GM21825 (cell line): ENCODE data around the gene FCHO1.
"Not testable (repeated sequence)": the region's sequence is repeated elsewhere in the genome, so short reads cannot be mapped to it uniquely, and the experiment has no call there.

Source experiments
- ATAC-seq: cut with Tn5 transposase; IDR thresholded peaks from one replicate; pipeline ENCODE4 v1.9.1; 2021; ENCODE audit warnings: mild to moderate bottlenecking, moderate library complexity; ENCODE audit not compliant: unreplicated experiment

Gene FCHO1

DNA sequence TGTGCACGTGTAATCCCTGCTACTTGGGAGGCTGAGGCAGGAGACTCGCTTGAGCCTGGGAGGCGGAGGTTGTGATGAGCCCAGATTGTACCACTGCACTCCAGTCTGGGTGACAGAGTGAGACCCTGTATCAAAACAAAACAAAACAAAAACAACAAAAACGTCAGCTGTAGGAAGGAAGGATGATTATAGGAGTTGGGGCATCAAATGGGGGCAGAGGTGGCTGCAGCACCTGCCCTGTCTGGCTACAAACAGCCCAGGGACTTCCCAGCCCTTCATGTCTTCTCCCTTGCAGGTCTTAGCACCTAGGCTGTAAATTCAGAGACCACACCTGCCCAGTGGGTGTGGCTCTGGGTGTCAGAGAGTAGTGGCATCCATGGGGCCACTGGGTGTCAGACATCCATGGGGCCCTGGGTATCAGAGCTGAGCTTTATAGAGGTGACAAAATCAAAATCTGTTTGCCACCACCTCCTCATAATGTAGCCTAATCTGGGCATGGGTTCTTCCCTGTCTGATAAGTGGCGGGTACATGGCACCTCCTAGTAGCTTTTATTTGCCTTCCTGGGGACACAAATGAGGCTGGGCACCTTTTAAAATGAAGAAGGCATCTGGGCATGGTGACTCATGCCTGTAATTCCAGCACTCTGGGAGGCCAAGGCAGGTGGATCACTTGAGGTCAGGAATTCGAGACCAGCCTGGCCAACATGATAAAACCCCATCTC, 38.9 kb downstream of the FCHO1 start:
- no peak for ATAC-seq

GRCh38 chr19:17794412-17794730, 43.1 kb downstream of the FCHO1 start:
- no peak for ATAC-seq

- no peak for ATAC-seq
Measured at GRCh38 chr19:17794731-17795494, 43.6 kb downstream of the FCHO1 start, which contains the start of gene B3GNT3. TSS of gene B3GNT3 (plus strand) at chr19:17795138. CDS start at chr19:17807808, 12,670 bp downstream.

DNA sequence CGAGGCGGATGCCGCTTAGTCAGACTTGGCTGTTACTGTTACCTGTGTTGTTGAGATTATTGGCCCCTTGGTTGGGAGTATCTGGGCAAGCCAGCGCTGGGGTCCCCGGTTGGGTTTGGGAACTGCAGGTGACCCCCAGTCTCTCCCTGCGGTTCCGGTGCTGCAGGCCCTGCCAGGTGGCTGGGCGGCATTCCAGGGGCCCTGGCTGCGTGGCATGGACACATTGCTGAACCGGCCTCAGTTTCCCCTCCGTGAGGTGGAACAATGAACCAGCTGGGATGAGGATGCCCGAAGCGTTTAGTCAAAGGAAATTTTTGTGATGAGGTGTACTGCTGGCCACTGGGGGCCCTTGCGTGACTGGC, 44.2 kb downstream of the FCHO1 start:
- no peak for ATAC-seq

GRCh38 chr19:17796013-17796837, 44.9 kb downstream of the FCHO1 start:
- no peak for ATAC-seq

- ATAC-seq = no peak
Measured at GRCh38 chr19:17796838-17797423, 45.7 kb downstream of the FCHO1 start.

DNA sequence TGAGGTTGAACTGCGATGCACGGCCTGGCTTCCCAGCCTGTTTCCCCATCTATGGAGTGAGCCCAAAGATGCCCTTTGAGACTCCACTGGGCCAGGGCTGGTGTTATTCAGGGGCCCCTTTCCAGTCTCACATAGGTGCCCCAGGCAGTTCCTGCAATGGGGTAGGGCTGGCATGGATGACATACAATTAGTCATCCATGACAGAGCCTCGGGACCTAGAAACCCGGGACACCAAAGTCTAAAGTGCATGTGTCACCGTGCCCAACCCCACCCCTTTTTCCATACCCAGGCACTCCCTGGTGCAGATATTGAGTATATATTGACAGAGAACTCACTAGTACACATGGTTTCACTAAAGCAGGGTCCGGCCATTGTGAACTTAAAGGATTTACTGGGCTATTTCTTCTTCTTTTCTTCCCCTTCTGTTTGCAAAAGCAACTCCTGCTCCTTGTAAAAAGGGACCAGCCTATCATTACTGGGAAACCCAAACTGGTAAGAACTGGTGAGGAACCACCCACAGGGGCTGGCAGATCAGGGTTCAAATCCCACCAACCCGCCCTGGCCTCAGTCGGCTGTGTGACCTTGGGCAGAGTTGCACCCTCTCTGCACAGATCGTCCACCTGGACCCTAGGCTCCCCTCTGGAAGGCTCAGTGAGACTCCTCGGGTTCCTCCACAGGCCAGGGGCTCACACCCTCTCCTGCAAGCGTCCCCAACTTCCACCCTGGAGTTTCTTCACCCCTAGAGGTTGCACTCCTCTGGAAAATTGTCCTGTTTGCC, 46.3 kb downstream of the FCHO1 start:
- no peak for ATAC-seq

DNA sequence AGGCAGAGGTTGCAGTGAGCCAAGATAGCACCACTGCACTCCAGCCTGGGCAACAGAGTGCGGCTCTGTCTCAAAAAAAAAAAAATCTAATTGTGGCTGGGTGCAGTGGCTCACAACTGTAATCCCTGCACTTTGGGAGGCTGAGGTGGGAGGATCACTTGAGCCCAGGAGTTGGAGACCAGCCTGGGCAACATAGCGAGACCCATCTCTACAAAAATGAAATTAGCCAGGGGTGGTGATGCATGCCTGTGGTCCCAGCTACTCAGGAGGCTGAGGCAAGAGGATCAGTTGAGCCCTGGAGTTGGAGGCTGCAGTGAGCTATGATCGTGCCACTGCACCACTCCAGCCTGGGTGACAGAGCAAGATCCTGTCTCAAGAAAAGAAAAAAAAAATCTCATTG, 47.3 kb downstream of the FCHO1 start:
- not testable (repeated sequence) for ATAC-seq

GRCh38 chr19:17802137-17802858, 51.0 kb downstream of the FCHO1 start:
- no peak for ATAC-seq

DNA sequence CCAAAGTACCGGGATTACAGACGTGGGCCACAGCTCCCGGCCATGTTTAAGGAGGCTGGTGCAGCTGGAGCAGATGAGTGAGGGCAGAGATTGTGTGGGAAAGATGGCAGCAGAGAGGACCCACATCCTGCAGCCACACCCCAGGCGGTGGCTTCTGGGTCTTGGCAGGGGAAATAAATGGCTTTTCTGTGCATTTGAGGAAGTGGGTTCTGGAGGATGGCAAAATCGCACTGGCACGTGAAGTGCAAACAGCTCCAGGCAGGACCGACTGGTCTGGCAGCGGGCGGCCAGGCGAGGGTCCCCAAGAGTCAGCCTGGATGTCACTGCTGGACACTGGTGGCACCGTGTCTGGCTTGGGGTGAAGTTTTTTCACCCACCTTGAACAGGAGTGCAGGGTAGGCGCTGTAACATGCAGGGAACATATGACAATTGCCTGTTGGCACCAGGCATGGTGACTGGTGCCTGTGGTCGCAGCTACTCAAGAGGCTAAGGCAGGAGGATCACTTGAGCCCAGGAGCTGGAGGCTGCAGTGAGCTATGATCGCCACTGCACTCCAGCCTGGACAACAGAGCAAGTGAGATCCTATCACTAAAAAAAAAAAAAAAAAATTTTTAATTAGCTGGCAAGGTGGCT, 52.1 kb downstream of the FCHO1 start:
- ATAC-seq = no peak

DNA sequence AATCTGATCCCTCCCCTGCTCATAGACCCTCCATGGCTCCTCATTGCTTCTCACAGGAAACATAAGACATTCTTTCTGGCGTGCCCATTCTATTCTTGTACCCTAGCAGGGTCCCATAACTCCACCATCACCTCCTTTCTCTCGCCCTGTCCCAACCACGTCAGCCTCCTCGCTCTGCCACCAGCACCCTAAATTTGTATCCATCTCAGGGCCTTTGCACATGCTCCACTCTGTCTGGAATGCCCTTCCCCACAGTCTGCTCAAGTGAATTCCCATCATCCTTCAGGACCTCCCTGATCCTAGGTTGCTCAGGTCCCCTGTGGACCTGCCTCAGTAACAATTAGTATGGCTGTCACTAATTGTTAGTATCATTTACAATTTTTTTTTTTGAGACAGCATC, 54.1 kb downstream of the FCHO1 start:
- no peak for ATAC-seq

- ATAC-seq = no peak
Measured at GRCh38 chr19:17806945-17807344, 55.7 kb downstream of the FCHO1 start.

DNA sequence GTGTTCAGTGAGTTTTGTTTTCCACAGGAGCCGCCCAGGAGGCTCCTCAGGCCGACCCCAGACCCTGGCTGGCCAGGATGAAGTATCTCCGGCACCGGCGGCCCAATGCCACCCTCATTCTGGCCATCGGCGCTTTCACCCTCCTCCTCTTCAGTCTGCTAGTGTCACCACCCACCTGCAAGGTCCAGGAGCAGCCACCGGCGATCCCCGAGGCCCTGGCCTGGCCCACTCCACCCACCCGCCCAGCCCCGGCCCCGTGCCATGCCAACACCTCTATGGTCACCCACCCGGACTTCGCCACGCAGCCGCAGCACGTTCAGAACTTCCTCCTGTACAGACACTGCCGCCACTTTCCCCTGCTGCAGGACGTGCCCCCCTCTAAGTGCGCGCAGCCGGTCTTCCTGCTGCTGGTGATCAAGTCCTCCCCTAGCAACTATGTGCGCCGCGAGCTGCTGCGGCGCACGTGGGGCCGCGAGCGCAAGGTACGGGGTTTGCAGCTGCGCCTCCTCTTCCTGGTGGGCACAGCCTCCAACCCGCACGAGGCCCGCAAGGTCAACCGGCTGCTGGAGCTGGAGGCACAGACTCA, 56.5 kb downstream of the FCHO1 start:
- ATAC-seq = no peak

DNA sequence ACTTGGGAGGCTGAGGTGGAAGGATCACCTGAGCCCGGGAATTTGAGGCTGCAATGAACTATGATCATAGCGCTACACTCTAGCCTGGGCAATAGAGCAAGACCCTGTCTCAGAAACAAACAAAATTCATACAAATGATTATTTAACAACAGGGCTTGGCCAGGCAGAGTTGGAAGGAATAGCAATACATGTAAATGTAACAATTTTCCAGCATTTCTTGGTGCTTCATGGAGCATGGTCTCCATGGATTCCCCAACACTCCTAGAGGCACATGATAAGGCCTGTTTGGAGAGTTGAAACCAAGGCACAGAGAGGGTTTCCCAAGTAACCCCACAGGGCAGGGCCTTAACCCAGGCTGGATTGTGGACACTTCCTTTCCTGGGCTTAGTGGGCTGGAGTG, 59.8 kb downstream of the FCHO1 start:
- no peak for ATAC-seq

DNA sequence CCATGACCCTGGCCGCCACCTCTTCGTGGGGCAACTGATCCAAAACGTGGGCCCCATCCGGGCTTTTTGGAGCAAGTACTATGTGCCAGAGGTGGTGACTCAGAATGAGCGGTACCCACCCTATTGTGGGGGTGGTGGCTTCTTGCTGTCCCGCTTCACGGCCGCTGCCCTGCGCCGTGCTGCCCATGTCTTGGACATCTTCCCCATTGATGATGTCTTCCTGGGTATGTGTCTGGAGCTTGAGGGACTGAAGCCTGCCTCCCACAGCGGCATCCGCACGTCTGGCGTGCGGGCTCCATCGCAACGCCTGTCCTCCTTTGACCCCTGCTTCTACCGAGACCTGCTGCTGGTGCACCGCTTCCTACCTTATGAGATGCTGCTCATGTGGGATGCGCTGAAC, 60.4 kb downstream of the FCHO1 start:
- no peak for ATAC-seq

GRCh38 chr19:17812099-17812498, 60.8 kb downstream of the FCHO1 start:
- no peak for ATAC-seq

- no peak for ATAC-seq
Measured at GRCh38 chr19:17817668-17818363, 66.5 kb downstream of the FCHO1 start.

GRCh38 chr19:17821190-17821589, 69.9 kb downstream of the FCHO1 start, which contains the start of gene INSL3:
TSS of gene INSL3 (minus strand) at chr19:17821519. CDS start at chr19:17821506, 13 bp downstream.
- no peak for ATAC-seq
